ENCODE data around the gene ATP5MC2. TPM values are rescaled to one million over a fixed set of nuclear protein-coding genes. Genes with fewer than 3 reads are reported as not detected.
"Not testable (repeated sequence)": the region's sequence is repeated elsewhere in the genome, so short reads cannot be mapped to it uniquely, and the experiment has no call there.

ATP5MC2 gene
- total RNA-seq, 1 experiment from 2014 or later: 304 TPM

DNA sequence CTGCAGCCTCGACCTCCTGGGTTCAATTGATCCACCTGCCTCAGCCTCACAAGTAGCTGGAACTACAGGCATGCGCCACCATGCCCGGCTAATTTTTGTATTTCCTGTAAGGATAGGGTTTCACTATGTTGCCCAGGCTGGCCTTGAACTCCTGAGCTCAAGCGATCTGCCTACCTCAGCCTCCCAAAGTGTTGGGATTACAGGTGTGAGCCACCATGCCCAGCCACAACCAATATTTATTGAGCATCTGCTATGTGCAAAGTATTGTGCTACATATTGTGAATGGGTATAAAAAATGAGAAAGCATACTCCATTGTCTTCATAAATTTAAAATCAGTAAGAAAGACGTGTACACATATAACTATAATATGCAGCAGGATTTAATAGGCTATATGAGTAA is 4.2 kb upstream of the ATP5MC2 start:
- H2AFZ ChIP-seq (ENCODE audit: low read depth, low read length, poor library complexity, severe bottlenecking); H3K79me2 ChIP-seq (ENCODE audit: insufficient read depth, low read length); intact Hi-C loops (cut with micrococcal nuclease); BruUV-seq (replicated peaks); H3K9me3 ChIP-seq (ENCODE audit: control insufficient read depth in 1 of 2, insufficient read depth in 1 of 2, low read depth in 1 of 2, low read length in 2 of 2); H3K9me2 ChIP-seq (ENCODE audit: insufficient read depth); H3K9ac ChIP-seq (ENCODE audit: low read length); H3K4me2 ChIP-seq (ENCODE audit: low read length); CTCF ChIA-PET; H3K36me3 ChIP-seq (ENCODE audit: control insufficient read depth in 1 of 2, insufficient read depth in 2 of 2, low read length in 2 of 2); H3K27ac ChIP-seq (ENCODE audit: low read depth, low read length); ATAC-seq; DNase-seq (ENCODE audit: low read depth, low spot score); RAD21 ChIA-PET (ENCODE audit: low non-redundant PET in 1 of 2, low total read pairs in 2 of 2, uncharacterized antibody in 2 of 2, unreplicated experiment in 2 of 2); H4K20me1 ChIP-seq (ENCODE audit: insufficient read depth); POLR2A ChIA-PET; H3K4me3 ChIP-seq (replicated peaks in 1 of 2; ENCODE audit: low read depth in 1 of 2, low read length in 2 of 2); H3K27me3 ChIP-seq (ENCODE audit: insufficient read depth, low read length): not testable (repeated sequence)
- peaks cover 0 to 13% of the 10 kb centered on the region in 2 experiments; a peak in 2 of 4 replicates for H3K4me1 ChIP-seq (ENCODE audit: control insufficient read depth in 1 of 2, insufficient read depth in 2 of 2, low read length in 2 of 2)

DNA sequence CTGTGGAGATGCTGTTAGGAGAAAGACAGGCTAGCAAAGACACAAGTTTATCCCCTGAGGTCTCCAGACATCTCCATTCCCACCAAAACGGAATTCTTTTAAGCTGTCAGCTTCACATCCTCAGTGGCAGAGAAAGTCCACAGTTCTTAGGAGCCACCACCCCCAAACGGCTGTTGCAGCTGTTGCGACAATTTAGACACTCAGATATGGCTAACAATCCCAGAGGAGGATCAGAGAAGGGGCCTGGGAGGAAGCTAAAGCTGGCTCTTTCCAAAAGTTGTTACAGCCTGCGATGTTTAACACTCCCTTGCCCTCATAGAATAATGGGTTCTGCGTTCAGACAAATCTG is 1.9 kb upstream of the ATP5MC2 start:
- peaks cover 19% of the 10 kb centered on the region for H3K79me2 ChIP-seq (ENCODE audit: insufficient read depth, low read length)
- H2AFZ ChIP-seq (ENCODE audit: low read depth, low read length, poor library complexity, severe bottlenecking): no peak overlapping the region
- no peaks in the 10 kb centered on the region for H3K9me2 ChIP-seq (ENCODE audit: insufficient read depth)
- ATAC-seq: no peak
- no peak overlapping the region for H3K4me2 ChIP-seq (ENCODE audit: low read length)
- no peak overlapping the region for H3K9ac ChIP-seq (ENCODE audit: low read length)
- peaks cover 3 to 25% of the 10 kb centered on the region in 2 experiments; a peak in 2 of 4 replicates for H3K4me1 ChIP-seq (ENCODE audit: control insufficient read depth in 1 of 2, insufficient read depth in 2 of 2, low read length in 2 of 2)
- no peak overlapping the region for H3K4me3 ChIP-seq (replicated peaks in 1 of 2; ENCODE audit: low read depth in 1 of 2, low read length in 2 of 2)
- H4K20me1 ChIP-seq (ENCODE audit: insufficient read depth): no peaks in the 10 kb centered on the region
- no peak for TF ChIP-seq POLR2AphosphoS5 (IDR thresholded peaks at IDR 0.05; ENCODE audit: low read depth, low read length)
- no peak for TF ChIP-seq FOSL1 (IDR thresholded peaks at IDR 0.05; ENCODE audit: low read depth)
- TF ChIP-seq CBX3 (IDR thresholded peaks at IDR 0.05; ENCODE audit: low read depth): no peak
- TF ChIP-seq, protein P1, sequence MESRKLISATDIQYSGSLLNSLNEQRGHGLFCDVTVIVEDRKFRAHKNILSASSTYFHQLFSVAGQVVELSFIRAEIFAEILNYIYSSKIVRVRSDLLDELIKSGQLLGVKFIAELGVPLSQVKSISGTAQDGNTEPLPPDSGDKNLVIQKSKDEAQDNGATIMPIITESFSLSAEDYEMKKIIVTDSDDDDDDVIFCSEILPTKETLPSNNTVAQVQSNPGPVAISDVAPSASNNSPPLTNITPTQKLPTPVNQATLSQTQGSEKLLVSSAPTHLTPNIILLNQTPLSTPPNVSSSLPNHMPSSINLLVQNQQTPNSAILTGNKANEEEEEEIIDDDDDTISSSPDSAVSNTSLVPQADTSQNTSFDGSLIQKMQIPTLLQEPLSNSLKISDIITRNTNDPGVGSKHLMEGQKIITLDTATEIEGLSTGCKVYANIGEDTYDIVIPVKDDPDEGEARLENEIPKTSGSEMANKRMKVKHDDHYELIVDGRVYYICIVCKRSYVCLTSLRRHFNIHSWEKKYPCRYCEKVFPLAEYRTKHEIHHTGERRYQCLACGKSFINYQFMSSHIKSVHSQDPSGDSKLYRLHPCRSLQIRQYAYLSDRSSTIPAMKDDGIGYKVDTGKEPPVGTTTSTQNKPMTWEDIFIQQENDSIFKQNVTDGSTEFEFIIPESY (IDR thresholded peaks at IDR 0.05; ENCODE audit: extremely low read depth, insufficient replicate concordance, low read length): no peak
- TF ChIP-seq, protein P2, sequence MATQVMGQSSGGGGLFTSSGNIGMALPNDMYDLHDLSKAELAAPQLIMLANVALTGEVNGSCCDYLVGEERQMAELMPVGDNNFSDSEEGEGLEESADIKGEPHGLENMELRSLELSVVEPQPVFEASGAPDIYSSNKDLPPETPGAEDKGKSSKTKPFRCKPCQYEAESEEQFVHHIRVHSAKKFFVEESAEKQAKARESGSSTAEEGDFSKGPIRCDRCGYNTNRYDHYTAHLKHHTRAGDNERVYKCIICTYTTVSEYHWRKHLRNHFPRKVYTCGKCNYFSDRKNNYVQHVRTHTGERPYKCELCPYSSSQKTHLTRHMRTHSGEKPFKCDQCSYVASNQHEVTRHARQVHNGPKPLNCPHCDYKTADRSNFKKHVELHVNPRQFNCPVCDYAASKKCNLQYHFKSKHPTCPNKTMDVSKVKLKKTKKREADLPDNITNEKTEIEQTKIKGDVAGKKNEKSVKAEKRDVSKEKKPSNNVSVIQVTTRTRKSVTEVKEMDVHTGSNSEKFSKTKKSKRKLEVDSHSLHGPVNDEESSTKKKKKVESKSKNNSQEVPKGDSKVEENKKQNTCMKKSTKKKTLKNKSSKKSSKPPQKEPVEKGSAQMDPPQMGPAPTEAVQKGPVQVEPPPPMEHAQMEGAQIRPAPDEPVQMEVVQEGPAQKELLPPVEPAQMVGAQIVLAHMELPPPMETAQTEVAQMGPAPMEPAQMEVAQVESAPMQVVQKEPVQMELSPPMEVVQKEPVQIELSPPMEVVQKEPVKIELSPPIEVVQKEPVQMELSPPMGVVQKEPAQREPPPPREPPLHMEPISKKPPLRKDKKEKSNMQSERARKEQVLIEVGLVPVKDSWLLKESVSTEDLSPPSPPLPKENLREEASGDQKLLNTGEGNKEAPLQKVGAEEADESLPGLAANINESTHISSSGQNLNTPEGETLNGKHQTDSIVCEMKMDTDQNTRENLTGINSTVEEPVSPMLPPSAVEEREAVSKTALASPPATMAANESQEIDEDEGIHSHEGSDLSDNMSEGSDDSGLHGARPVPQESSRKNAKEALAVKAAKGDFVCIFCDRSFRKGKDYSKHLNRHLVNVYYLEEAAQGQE (IDR thresholded peaks at IDR 0.05; ENCODE audit: low read depth): no peak
- TF ChIP-seq POLR2A (IDR thresholded peaks at IDR 0.05; ENCODE audit: borderline replicate concordance, extremely low read depth, insufficient read depth, insufficient read length): no peak
- no peak for TF ChIP-seq SRF (IDR thresholded peaks at IDR 0.05; ENCODE audit: low read depth)
- TF ChIP-seq SIN3A (IDR thresholded peaks at IDR 0.05; ENCODE audit: low read depth): no peak
- TF ChIP-seq EGR1 (IDR thresholded peaks at IDR 0.05; ENCODE audit: low read depth): no peak
- TF ChIP-seq EZH2phosphoT487 (IDR thresholded peaks at IDR 0.05; ENCODE audit: borderline replicate concordance): no peak
- no peaks in the 10 kb centered on the region for H3K9me3 ChIP-seq (ENCODE audit: control insufficient read depth in 1 of 2, insufficient read depth in 1 of 2, low read depth in 1 of 2, low read length in 2 of 2)
- RAD21 ChIA-PET (ENCODE audit: low non-redundant PET in 1 of 2, low total read pairs in 2 of 2, uncharacterized antibody in 2 of 2, unreplicated experiment in 2 of 2): no interaction called here
- POLR2A ChIA-PET: no interaction called here
- H3K27ac ChIP-seq (ENCODE audit: low read depth, low read length): no peak overlapping the region
- no peak for DNase-seq (ENCODE audit: low read depth, low spot score)
- CTCF ChIA-PET: interaction anchor here (3.6 kb wide), 1 partner anchor 134 kb away, joined by 48 read pairs; no protein-coding TSS in a partner anchor
- no TSS peak for BruUV-seq (replicated peaks)
- no peaks in the 10 kb centered on the region for H3K27me3 ChIP-seq (ENCODE audit: insufficient read depth, low read length)
- intact Hi-C loops (cut with micrococcal nuclease): loop anchor here (5.0 to 10.0 kb wide), 2 partner anchors 50 to 353 kb away; partner anchors contain the start of genes AAAS and ATF7
- H3K36me3 ChIP-seq (ENCODE audit: control insufficient read depth in 1 of 2, insufficient read depth in 2 of 2, low read length in 2 of 2): peaks cover 0 to 7% of the 10 kb centered on the region in 2 experiments; a peak in 1 of 4 replicates

Measured in HCT116 (cell line).